ENCODE measurements around the gene ADAMTSL1. TPM values are rescaled to one million over a fixed set of nuclear protein-coding genes. Genes with fewer than 3 reads are reported as not detected.

Gene ADAMTSL1
- total and polyA plus RNA-seq, 2 of the 13 experiments (the other 11 are each of a cell fraction or from before 2014, with no cell fraction given) = not detected

GRCh38 chr9:18906656-18907395, 432.9 kb downstream of the ADAMTSL1 start:
- ChIA-PET CTCF (ENCODE audit: low intra/inter-chr PET ratio, low total read pairs) (no interaction called here), POLR2A (no interaction called here)
- WGBS (ENCODE audit: low lambda C conversion rate) = 57% methylated on average over 6 of the region's 9 CpGs
- in situ Hi-C loops (cut with HindIII; ENCODE audit: extremely low pct_ligation_motif_present, low pct_unique_long_range_greater_than_20kb) (no loop called here), intact Hi-C loops (cut with micrococcal nuclease; ENCODE audit: unreplicated experiment) (no loop called here)
- no peak for DNase-seq (ENCODE audit: low spot score)
- H3K79me2 ChIP-seq (ENCODE audit: insufficient read depth, low read length) = no peaks in the 10 kb centered on the region
- BruUV-seq (replicated peaks) = no TSS peak
- peaks cover 8% of the 10 kb centered on the region; the same call in 1 of the 2 replicates for H3K4me1 ChIP-seq (ENCODE audit: insufficient read depth, low read length)
- H3K9ac ChIP-seq (ENCODE audit: insufficient read depth, low read depth, low read length) = no peak overlapping the region
- H4K20me1 ChIP-seq (ENCODE audit: insufficient read depth, low read length) = no peaks in the 10 kb centered on the region
- no peak overlapping the region for H2AFZ ChIP-seq (ENCODE audit: low read length)
- FAIRE-seq = no peak
- no peak; the same call in 2 of the 3 replicates for ATAC-seq
- no peaks in the 10 kb centered on the region for H3K9me3 ChIP-seq (ENCODE audit: low read length)
- no peaks in the 10 kb centered on the region for H3K36me3 ChIP-seq (replicated peaks in 1 of 2; ENCODE audit: control insufficient read depth in 1 of 2, insufficient read depth in 2 of 2, low read length in 2 of 2)
- TF ChIP-seq ZNF639 (CRISPR knock-in tag; conservative IDR thresholded peaks at IDR 0.05) (no peak), MIXL1 (CRISPR knock-in tag; IDR thresholded peaks at IDR 0.05) (no peak)
- peaks cover 0 to 23% of the 10 kb centered on the region in 2 experiments; a peak in 3 of 5 replicates for H3K27me3 ChIP-seq (ENCODE audit: control insufficient read depth in 1 of 2, insufficient read depth in 2 of 2, low read length in 2 of 2)
- no peak overlapping the region for H3K4me3 ChIP-seq (replicated peaks in 1 of 3; ENCODE audit: insufficient read depth in 1 of 3, low read depth in 2 of 3, low read length in 3 of 3)
- H3K4me2 ChIP-seq (ENCODE audit: low read depth, low read length) = no peak overlapping the region
- H3K27ac ChIP-seq (ENCODE audit: extremely low read length, insufficient read depth, low read length) = no peak overlapping the region

GRCh38 chr9:18907927-18908625, 434.1 kb downstream of the ADAMTSL1 start:
- DNase-seq (ENCODE audit: low spot score) (no peak), ATAC-seq (no peak), FAIRE-seq (no peak)
- in situ Hi-C loops (cut with HindIII; ENCODE audit: extremely low pct_ligation_motif_present, low pct_unique_long_range_greater_than_20kb) = no loop called here
- Histone ChIP-seq H3K36me3 (replicated peaks in 1 of 2; ENCODE audit: control insufficient read depth in 1 of 2, insufficient read depth in 2 of 2, low read length in 2 of 2) (no peaks in the 10 kb centered on the region), H3K4me3 (replicated peaks in 1 of 3; ENCODE audit: insufficient read depth in 1 of 3, low read depth in 2 of 3, low read length in 3 of 3) (no peak overlapping the region), H3K9me3 (ENCODE audit: low read length) (no peaks in the 10 kb centered on the region), H3K27me3 (ENCODE audit: control insufficient read depth in 1 of 2, insufficient read depth in 2 of 2, low read length in 2 of 2) (peaks cover 0 to 26% of the 10 kb centered on the region in 2 experiments; a peak in 3 of 5 replicates), H3K9ac (ENCODE audit: insufficient read depth, low read depth, low read length) (no peak overlapping the region), H3K4me2 (ENCODE audit: low read depth, low read length) (no peak overlapping the region), H3K79me2 (ENCODE audit: insufficient read depth, low read length) (no peaks in the 10 kb centered on the region), H4K20me1 (ENCODE audit: insufficient read depth, low read length) (no peaks in the 10 kb centered on the region), H2AFZ (ENCODE audit: low read length) (no peak overlapping the region), H3K27ac (ENCODE audit: extremely low read length, insufficient read depth, low read length) (no peak overlapping the region), H3K4me1 (ENCODE audit: insufficient read depth, low read length) (peaks cover 8% of the 10 kb centered on the region; the same call in 1 of the 2 replicates)
- CTCF ChIA-PET (ENCODE audit: low intra/inter-chr PET ratio, low total read pairs) = no interaction called here
- POLR2A ChIA-PET = no interaction called here
- intact Hi-C loops (cut with micrococcal nuclease; ENCODE audit: unreplicated experiment) = no loop called here
- WGBS (ENCODE audit: low lambda C conversion rate) = 40% methylated on average over 14 of the region's 15 CpGs
- TF ChIP-seq MTERF4 (CRISPR knock-in tag; IDR thresholded peaks at IDR 0.05) (no peak), ZNF572 (CRISPR knock-in tag; IDR thresholded peaks at IDR 0.05) (no peak), IRF2 (CRISPR knock-in tag; IDR thresholded peaks at IDR 0.05) (no peak), ZNF24 (IDR thresholded peaks at IDR 0.05) (no peak), ZNF510 (CRISPR knock-in tag; IDR thresholded peaks at IDR 0.05; ENCODE audit: low read depth) (no peak)
- BruUV-seq (replicated peaks) = no TSS peak

Measured in HepG2 (cell line).